HEK293 (cell line): ENCODE results near the gene RAD23B.

Experiments
- ZNF157 ChIP-seq: fragments of 450-650 bp; formaldehyde crosslinking; IDR thresholded peaks from 2 replicates; pipeline ENCODE4 v1.5.1; 2016; ENCODE audit warnings: missing biosample characterization, missing genetic modification characterization
- ZNF24 ChIP-seq: fragments of 450-650 bp; formaldehyde crosslinking; IDR thresholded peaks from 2 replicates; pipeline ENCODE4 v1.5.1; 2016; ENCODE audit warnings: missing biosample characterization, missing genetic modification characterization
- ZNF548 ChIP-seq: fragments of 450-650 bp; formaldehyde crosslinking; IDR thresholded peaks from 2 replicates; pipeline ENCODE4 v1.5.1; 2016; ENCODE audit warnings: missing biosample characterization, missing genetic modification characterization
- TF ChIP-seq, protein P1 (sequence below): fragments of 450-650 bp; formaldehyde crosslinking; IDR thresholded peaks from 2 replicates; pipeline ENCODE4 v1.5.1; 2016; ENCODE audit warnings: missing biosample characterization, missing genetic modification characterization
- TF ChIP-seq, protein P2 (sequence below): fragments of 450-650 bp; formaldehyde crosslinking; IDR thresholded peaks from 2 replicates; pipeline ENCODE4 v1.5.1; 2017; ENCODE audit warnings: missing biosample characterization, missing genetic modification characterization
- TF ChIP-seq, protein P3 (sequence below): fragments of 450-650 bp; formaldehyde crosslinking; IDR thresholded peaks from 2 replicates; pipeline ENCODE4 v1.5.1; 2017; ENCODE audit warnings: missing biosample characterization, missing genetic modification characterization
- TF ChIP-seq, protein P4 (sequence below): fragments of 450-650 bp; formaldehyde crosslinking; IDR thresholded peaks from 2 replicates; pipeline ENCODE4 v1.5.1; 2016; ENCODE audit warnings: missing biosample characterization, missing genetic modification characterization

DNA sequence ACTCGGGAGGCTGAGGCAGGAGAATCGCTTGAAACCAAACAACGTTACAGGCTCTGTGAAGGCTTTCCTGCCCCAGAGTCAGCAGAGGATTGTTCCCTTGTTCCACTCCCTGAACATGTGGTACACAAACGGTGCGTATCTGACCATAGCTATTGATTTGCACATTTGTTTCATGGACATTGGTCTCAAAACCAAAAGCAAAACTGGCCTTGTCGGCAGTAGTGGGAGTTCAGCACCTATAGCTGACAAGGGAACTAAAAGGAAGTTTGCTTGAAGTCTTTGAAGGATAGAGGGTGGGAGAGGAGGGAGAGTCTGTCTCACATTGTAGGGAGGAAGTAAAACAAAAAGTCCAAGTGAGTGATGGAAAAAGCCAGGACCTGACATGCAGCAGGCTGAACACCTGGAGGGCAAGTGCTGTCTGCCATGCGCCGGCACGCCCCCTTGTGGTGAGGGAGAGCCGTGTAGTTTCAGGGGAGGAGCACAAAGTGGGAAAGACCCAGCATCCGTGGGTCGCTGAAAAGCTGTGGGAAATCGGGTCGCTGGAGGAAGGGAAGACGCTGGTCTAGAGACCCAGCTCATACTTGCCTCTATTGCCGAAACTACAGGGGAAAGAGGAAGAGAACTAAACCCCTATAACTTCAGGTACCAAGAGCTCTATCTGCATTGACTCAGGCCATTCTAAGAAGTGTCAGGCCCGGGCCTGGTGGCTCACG, 58.0 kb downstream of the RAD23B start:
- TF ChIP-seq, protein P1, sequence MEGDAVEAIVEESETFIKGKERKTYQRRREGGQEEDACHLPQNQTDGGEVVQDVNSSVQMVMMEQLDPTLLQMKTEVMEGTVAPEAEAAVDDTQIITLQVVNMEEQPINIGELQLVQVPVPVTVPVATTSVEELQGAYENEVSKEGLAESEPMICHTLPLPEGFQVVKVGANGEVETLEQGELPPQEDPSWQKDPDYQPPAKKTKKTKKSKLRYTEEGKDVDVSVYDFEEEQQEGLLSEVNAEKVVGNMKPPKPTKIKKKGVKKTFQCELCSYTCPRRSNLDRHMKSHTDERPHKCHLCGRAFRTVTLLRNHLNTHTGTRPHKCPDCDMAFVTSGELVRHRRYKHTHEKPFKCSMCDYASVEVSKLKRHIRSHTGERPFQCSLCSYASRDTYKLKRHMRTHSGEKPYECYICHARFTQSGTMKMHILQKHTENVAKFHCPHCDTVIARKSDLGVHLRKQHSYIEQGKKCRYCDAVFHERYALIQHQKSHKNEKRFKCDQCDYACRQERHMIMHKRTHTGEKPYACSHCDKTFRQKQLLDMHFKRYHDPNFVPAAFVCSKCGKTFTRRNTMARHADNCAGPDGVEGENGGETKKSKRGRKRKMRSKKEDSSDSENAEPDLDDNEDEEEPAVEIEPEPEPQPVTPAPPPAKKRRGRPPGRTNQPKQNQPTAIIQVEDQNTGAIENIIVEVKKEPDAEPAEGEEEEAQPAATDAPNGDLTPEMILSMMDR = peak; percentile 80
- TF ChIP-seq ZNF157 (tag by site-specific recombination) = no peak
- TF ChIP-seq ZNF24 (tag by site-specific recombination) = no peak
- TF ChIP-seq ZNF548 (tag by site-specific recombination) = no peak
- TF ChIP-seq, protein P2, sequence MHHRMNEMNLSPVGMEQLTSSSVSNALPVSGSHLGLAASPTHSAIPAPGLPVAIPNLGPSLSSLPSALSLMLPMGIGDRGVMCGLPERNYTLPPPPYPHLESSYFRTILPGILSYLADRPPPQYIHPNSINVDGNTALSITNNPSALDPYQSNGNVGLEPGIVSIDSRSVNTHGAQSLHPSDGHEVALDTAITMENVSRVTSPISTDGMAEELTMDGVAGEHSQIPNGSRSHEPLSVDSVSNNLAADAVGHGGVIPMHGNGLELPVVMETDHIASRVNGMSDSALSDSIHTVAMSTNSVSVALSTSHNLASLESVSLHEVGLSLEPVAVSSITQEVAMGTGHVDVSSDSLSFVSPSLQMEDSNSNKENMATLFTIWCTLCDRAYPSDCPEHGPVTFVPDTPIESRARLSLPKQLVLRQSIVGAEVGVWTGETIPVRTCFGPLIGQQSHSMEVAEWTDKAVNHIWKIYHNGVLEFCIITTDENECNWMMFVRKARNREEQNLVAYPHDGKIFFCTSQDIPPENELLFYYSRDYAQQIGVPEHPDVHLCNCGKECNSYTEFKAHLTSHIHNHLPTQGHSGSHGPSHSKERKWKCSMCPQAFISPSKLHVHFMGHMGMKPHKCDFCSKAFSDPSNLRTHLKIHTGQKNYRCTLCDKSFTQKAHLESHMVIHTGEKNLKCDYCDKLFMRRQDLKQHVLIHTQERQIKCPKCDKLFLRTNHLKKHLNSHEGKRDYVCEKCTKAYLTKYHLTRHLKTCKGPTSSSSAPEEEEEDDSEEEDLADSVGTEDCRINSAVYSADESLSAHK (tag by site-specific recombination) = no peak
- TF ChIP-seq, protein P3, sequence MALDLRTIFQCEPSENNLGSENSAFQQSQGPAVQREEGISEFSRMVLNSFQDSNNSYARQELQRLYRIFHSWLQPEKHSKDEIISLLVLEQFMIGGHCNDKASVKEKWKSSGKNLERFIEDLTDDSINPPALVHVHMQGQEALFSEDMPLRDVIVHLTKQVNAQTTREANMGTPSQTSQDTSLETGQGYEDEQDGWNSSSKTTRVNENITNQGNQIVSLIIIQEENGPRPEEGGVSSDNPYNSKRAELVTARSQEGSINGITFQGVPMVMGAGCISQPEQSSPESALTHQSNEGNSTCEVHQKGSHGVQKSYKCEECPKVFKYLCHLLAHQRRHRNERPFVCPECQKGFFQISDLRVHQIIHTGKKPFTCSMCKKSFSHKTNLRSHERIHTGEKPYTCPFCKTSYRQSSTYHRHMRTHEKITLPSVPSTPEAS (tag by site-specific recombination) = no peak
- TF ChIP-seq, protein P4, sequence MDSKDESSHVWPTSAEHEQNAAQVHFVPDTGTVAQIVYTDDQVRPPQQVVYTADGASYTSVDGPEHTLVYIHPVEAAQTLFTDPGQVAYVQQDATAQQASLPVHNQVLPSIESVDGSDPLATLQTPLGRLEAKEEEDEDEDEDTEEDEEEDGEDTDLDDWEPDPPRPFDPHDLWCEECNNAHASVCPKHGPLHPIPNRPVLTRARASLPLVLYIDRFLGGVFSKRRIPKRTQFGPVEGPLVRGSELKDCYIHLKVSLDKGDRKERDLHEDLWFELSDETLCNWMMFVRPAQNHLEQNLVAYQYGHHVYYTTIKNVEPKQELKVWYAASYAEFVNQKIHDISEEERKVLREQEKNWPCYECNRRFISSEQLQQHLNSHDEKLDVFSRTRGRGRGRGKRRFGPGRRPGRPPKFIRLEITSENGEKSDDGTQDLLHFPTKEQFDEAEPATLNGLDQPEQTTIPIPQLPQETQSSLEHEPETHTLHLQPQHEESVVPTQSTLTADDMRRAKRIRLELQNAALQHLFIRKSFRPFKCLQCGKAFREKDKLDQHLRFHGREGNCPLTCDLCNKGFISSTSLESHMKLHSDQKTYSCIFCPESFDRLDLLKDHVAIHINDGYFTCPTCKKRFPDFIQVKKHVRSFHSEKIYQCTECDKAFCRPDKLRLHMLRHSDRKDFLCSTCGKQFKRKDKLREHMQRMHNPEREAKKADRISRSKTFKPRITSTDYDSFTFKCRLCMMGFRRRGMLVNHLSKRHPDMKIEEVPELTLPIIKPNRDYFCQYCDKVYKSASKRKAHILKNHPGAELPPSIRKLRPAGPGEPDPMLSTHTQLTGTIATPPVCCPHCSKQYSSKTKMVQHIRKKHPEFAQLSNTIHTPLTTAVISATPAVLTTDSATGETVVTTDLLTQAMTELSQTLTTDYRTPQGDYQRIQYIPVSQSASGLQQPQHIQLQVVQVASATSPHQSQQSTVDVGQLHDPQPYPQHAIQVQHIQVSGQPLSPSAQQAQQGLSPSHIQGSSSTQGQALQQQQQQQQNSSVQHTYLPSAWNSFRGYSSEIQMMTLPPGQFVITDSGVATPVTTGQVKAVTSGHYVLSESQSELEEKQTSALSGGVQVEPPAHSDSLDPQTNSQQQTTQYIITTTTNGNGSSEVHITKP = no peak
